NCI-H524 treated with DMSO at 0.1 percent for 48 hours (cell line): Measurements from ENCODE around the gene AQP1.

Experiments
- DNase-seq: peaks from one replicate; lab custom pipeline; 2025; lab: John Stamatoyannopoulos, UW

AQP1 gene

GRCh38 chr7:30884881-30885280 is 26.8 kb upstream of the AQP1 start:
- no peak for DNase-seq

- no peak for DNase-seq
These were observed 25.0 kb upstream of the AQP1 start for GRCh38 chr7:30886608-30887011.

- DNase-seq: peak; percentile 68
These were observed 24.2 kb upstream of the AQP1 start for GRCh38 chr7:30887464-30887872.

GRCh38 chr7:30888747-30889146 is 22.9 kb upstream of the AQP1 start:
- DNase-seq: peak; percentile 84

- DNase-seq: no peak
These were observed 21.4 kb upstream of the AQP1 start for GRCh38 chr7:30890226-30890625.

GRCh38 chr7:30893357-30893756 is 18.3 kb upstream of the AQP1 start:
- DNase-seq: no peak

GRCh38 chr7:30894009-30894408 is 17.6 kb upstream of the AQP1 start:
- DNase-seq: no peak

- DNase-seq: no peak
These were observed 16.6 kb upstream of the AQP1 start for GRCh38 chr7:30894866-30895605.

- DNase-seq: no peak
These were observed 15.6 kb upstream of the AQP1 start for GRCh38 chr7:30896036-30896435.

GRCh38 chr7:30896783-30897637 is 14.6 kb upstream of the AQP1 start:
- no peak for DNase-seq

- DNase-seq: no peak
These were observed 13.9 kb upstream of the AQP1 start for GRCh38 chr7:30897770-30898169.

- DNase-seq: no peak
These were observed 13.2 kb upstream of the AQP1 start for GRCh38 chr7:30898411-30898810.

GRCh38 chr7:30899066-30899465 is 12.6 kb upstream of the AQP1 start:
- DNase-seq: no peak

- no peak for DNase-seq
These were observed 12.0 kb upstream of the AQP1 start for GRCh38 chr7:30899630-30900029.

- no peak for DNase-seq
These were observed 11.6 kb upstream of the AQP1 start for GRCh38 chr7:30900053-30900452.

GRCh38 chr7:30900803-30901362 is 10.8 kb upstream of the AQP1 start:
- DNase-seq: no peak

- no peak for DNase-seq
These were observed 9.8 kb upstream of the AQP1 start for GRCh38 chr7:30901856-30902255.

- DNase-seq: no peak
These were observed 9.2 kb upstream of the AQP1 start for GRCh38 chr7:30902466-30902865.

GRCh38 chr7:30903146-30903545 is 8.5 kb upstream of the AQP1 start:
- no peak for DNase-seq

GRCh38 chr7:30904561-30904960 is 7.1 kb upstream of the AQP1 start:
- DNase-seq: no peak

- no peak for DNase-seq
These were observed 6.3 kb upstream of the AQP1 start for GRCh38 chr7:30905078-30906012.

GRCh38 chr7:30906014-30906413 is 5.6 kb upstream of the AQP1 start:
- no peak for DNase-seq
